ENCODE data around the gene C5.
"Not testable (repeated sequence)": the region's sequence is repeated elsewhere in the genome, so short reads cannot be mapped to it uniquely, and the experiment has no call there.

C5 gene

GRCh38 chr9:121050128-121050988, at the start of gene C5:
C5 (minus strand) TSS chr9:121050275; CDS start chr9:121050246, 29 bp downstream.
- Histone ChIP-seq H3K4me1 (ENCODE audit: control insufficient read depth in 5 of 5, insufficient read depth in 5 of 5, low read length in 5 of 5) (no peaks in the 10 kb centered on the region), H3K9ac (ENCODE audit: low read length in 5 of 5) (no peak within 1 kb of the TSS), H3K9me3 (ENCODE audit: control insufficient read depth in 5 of 5, low read length in 5 of 5) (no peaks in the 10 kb centered on the region), H3K27me3 (ENCODE audit: control insufficient read depth in 5 of 5, insufficient read depth in 4 of 5, low read length in 5 of 5) (no peaks in the 10 kb centered on the region), H3K4me3 (ENCODE audit: low read depth in 1 of 5, low read length in 5 of 5) (no peak within 1 kb of the TSS), H3K36me3 (ENCODE audit: control insufficient read depth in 5 of 5, insufficient read depth in 5 of 5, low read length in 5 of 5) (no peaks in the 10 kb centered on the region), H3K27ac (ENCODE audit: low read depth, low read length) (no peak within 1 kb of the TSS)

- Histone ChIP-seq H3K27me3 (ENCODE audit: control insufficient read depth in 5 of 5, insufficient read depth in 4 of 5, low read length in 5 of 5) (no peaks in the 10 kb centered on the region), H3K4me3 (ENCODE audit: low read depth in 1 of 5, low read length in 5 of 5) (no peak overlapping the region), H3K9ac (ENCODE audit: low read length in 5 of 5) (no peak overlapping the region), H3K9me3 (ENCODE audit: control insufficient read depth in 5 of 5, low read length in 5 of 5) (no peaks in the 10 kb centered on the region), H3K4me1 (ENCODE audit: control insufficient read depth in 5 of 5, insufficient read depth in 5 of 5, low read length in 5 of 5) (no peaks in the 10 kb centered on the region), H3K27ac (ENCODE audit: low read depth, low read length) (no peak overlapping the region), H3K36me3 (ENCODE audit: control insufficient read depth in 5 of 5, insufficient read depth in 5 of 5, low read length in 5 of 5) (peaks cover 0 to 9% (median 5%) of the 10 kb centered on the region in 5 donors)
These were observed 48.6 kb upstream of the C5 start for GRCh38 chr9:121098567-121099198.

DNA sequence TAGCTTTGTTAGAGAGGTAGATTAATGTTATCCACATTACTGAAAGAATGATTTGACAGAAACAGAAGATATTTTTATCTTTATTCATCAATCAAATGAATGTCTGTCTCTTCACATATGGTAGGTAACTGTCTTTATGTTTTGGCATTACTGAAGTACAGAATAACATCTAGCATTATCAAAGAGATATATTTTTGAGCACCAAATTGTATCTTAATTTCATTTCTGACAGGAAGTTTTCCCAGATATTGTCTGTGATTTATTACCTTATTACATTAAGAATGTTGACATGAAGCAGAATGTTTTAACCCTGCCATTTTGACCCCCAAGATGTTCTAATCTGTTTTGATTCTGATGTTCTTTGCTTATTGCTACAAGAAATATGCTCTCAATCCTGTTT, 45.0 kb upstream of the C5 start:
- no peaks in the 10 kb centered on the region for H3K9me3 ChIP-seq (ENCODE audit: control insufficient read depth in 5 of 5, low read length in 5 of 5)

DNA sequence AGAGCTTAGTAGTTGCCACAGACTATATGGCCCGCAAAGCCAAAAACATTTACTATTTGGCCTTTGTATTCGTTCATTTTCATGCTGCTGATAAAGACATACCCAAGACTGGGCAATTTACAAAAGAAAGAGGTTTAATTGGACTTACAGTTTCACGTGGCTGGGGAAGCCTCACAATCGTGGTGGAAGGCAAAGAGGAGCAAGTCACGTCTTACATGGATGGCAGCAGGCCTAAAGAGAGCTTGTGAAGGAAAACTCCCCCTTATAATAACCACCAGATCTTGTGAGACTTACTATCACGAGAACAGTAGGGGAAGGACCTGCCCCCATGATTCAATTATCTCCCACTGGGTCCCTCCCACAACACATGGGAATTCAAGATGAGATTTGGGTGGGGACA, 40.7 kb upstream of the C5 start:
- not testable (repeated sequence) for H3K27ac ChIP-seq (ENCODE audit: low read depth, low read length); H3K9ac ChIP-seq (ENCODE audit: low read length in 5 of 5); H3K27me3 ChIP-seq (ENCODE audit: control insufficient read depth in 5 of 5, insufficient read depth in 4 of 5, low read length in 5 of 5); H3K4me3 ChIP-seq (ENCODE audit: low read depth in 1 of 5, low read length in 5 of 5); H3K9me3 ChIP-seq (ENCODE audit: control insufficient read depth in 5 of 5, low read length in 5 of 5); H3K36me3 ChIP-seq (ENCODE audit: control insufficient read depth in 5 of 5, insufficient read depth in 5 of 5, low read length in 5 of 5); H3K4me1 ChIP-seq (ENCODE audit: control insufficient read depth in 5 of 5, insufficient read depth in 5 of 5, low read length in 5 of 5)

More for the DNA sequence above, 45.0 kb upstream of the C5 start:
- H3K36me3 ChIP-seq (ENCODE audit: control insufficient read depth in 5 of 5, insufficient read depth in 5 of 5, low read length in 5 of 5) = peaks cover 0 to 12% (median 7%) of the 10 kb centered on the region in 5 donors
- no peak overlapping the region for H3K27ac ChIP-seq (ENCODE audit: low read depth, low read length)
- no peak overlapping the region for H3K9ac ChIP-seq (ENCODE audit: low read length in 5 of 5)
- H3K4me3 ChIP-seq (ENCODE audit: low read depth in 1 of 5, low read length in 5 of 5) = no peak overlapping the region
- H3K27me3 ChIP-seq (ENCODE audit: control insufficient read depth in 5 of 5, insufficient read depth in 4 of 5, low read length in 5 of 5) = no peaks in the 10 kb centered on the region
- no peaks in the 10 kb centered on the region for H3K4me1 ChIP-seq (ENCODE audit: control insufficient read depth in 5 of 5, insufficient read depth in 5 of 5, low read length in 5 of 5)

GRCh38 chr9:121088576-121088975, 38.5 kb upstream of the C5 start:
- Histone ChIP-seq H3K27me3 (ENCODE audit: control insufficient read depth in 5 of 5, insufficient read depth in 4 of 5, low read length in 5 of 5) (no peaks in the 10 kb centered on the region), H3K9ac (ENCODE audit: low read length in 5 of 5) (no peak overlapping the region), H3K27ac (ENCODE audit: low read depth, low read length) (no peak overlapping the region), H3K36me3 (ENCODE audit: control insufficient read depth in 5 of 5, insufficient read depth in 5 of 5, low read length in 5 of 5) (peaks cover 0 to 5% (median 2%) of the 10 kb centered on the region in 5 donors), H3K9me3 (ENCODE audit: control insufficient read depth in 5 of 5, low read length in 5 of 5) (no peaks in the 10 kb centered on the region), H3K4me1 (ENCODE audit: control insufficient read depth in 5 of 5, insufficient read depth in 5 of 5, low read length in 5 of 5) (peaks cover 0 to 5% (median 4%) of the 10 kb centered on the region in 5 donors), H3K4me3 (ENCODE audit: low read depth in 1 of 5, low read length in 5 of 5) (no peak overlapping the region)

DNA sequence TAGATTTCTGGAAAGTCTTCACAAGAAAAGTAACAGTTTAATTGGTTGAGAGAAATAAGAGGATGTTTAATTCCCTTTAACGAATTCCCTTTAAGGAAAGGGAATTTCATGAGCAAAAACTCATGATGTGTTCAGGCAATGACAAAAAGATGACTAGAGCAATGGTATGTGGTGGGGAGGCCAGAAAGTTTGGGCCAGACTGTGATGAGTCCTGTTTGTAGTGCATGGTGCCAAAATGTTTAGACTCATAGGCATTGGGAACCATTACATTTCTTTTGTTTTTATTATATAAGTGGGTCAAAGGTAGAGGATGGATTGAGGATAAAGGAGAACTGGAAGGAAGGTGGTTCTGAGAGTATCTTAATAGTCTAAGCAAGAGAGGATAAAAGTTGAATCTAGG, 35.6 kb upstream of the C5 start:
- H3K9ac ChIP-seq (ENCODE audit: low read length in 5 of 5) = no peak overlapping the region
- peaks cover 0 to 5% (median 4%) of the 10 kb centered on the region in 5 donors for H3K4me1 ChIP-seq (ENCODE audit: control insufficient read depth in 5 of 5, insufficient read depth in 5 of 5, low read length in 5 of 5)
- H3K9me3 ChIP-seq (ENCODE audit: control insufficient read depth in 5 of 5, low read length in 5 of 5) = no peaks in the 10 kb centered on the region
- no peak overlapping the region for H3K27ac ChIP-seq (ENCODE audit: low read depth, low read length)
- H3K27me3 ChIP-seq (ENCODE audit: control insufficient read depth in 5 of 5, insufficient read depth in 4 of 5, low read length in 5 of 5) = no peaks in the 10 kb centered on the region
- H3K4me3 ChIP-seq (ENCODE audit: low read depth in 1 of 5, low read length in 5 of 5) = no peak overlapping the region
- peaks cover 8 to 24% (median 16%) of the 10 kb centered on the region in 5 donors for H3K36me3 ChIP-seq (ENCODE audit: control insufficient read depth in 5 of 5, insufficient read depth in 5 of 5, low read length in 5 of 5)

- H3K9me3 ChIP-seq (ENCODE audit: control insufficient read depth in 5 of 5, low read length in 5 of 5) = no peaks in the 10 kb centered on the region
- H3K4me3 ChIP-seq (ENCODE audit: low read depth in 1 of 5, low read length in 5 of 5) = no peak overlapping the region
- peaks cover 8 to 25% (median 16%) of the 10 kb centered on the region in 5 donors for H3K36me3 ChIP-seq (ENCODE audit: control insufficient read depth in 5 of 5, insufficient read depth in 5 of 5, low read length in 5 of 5)
- no peaks in the 10 kb centered on the region for H3K27me3 ChIP-seq (ENCODE audit: control insufficient read depth in 5 of 5, insufficient read depth in 4 of 5, low read length in 5 of 5)
- H3K4me1 ChIP-seq (ENCODE audit: control insufficient read depth in 5 of 5, insufficient read depth in 5 of 5, low read length in 5 of 5) = no peaks in the 10 kb centered on the region
- no peak overlapping the region for H3K27ac ChIP-seq (ENCODE audit: low read depth, low read length)
- H3K9ac ChIP-seq (ENCODE audit: low read length in 5 of 5) = no peak overlapping the region
These were observed 32.0 kb upstream of the C5 start for GRCh38 chr9:121082075-121082474.

GRCh38 chr9:121075251-121076036, 25.4 kb upstream of the C5 start:
- H3K4me3 ChIP-seq (ENCODE audit: low read depth in 1 of 5, low read length in 5 of 5) = peak overlapping the region; percentile 72 to 94 (median 87)
- H3K9ac ChIP-seq (ENCODE audit: low read length in 5 of 5) = peak overlapping the region in 4 of 5 donors; percentile 56 to 83 (median 64)
- peaks cover 0 to 38% (median 29%) of the 10 kb centered on the region in 5 donors for H3K4me1 ChIP-seq (ENCODE audit: control insufficient read depth in 5 of 5, insufficient read depth in 5 of 5, low read length in 5 of 5)
- H3K27ac ChIP-seq (ENCODE audit: low read depth, low read length) = peak overlapping the region; percentile 70
- H3K9me3 ChIP-seq (ENCODE audit: control insufficient read depth in 5 of 5, low read length in 5 of 5) = no peaks in the 10 kb centered on the region
- H3K27me3 ChIP-seq (ENCODE audit: control insufficient read depth in 5 of 5, insufficient read depth in 4 of 5, low read length in 5 of 5) = no peaks in the 10 kb centered on the region
- peaks cover 0 to 3% (median 2%) of the 10 kb centered on the region in 5 donors for H3K36me3 ChIP-seq (ENCODE audit: control insufficient read depth in 5 of 5, insufficient read depth in 5 of 5, low read length in 5 of 5)

DNA sequence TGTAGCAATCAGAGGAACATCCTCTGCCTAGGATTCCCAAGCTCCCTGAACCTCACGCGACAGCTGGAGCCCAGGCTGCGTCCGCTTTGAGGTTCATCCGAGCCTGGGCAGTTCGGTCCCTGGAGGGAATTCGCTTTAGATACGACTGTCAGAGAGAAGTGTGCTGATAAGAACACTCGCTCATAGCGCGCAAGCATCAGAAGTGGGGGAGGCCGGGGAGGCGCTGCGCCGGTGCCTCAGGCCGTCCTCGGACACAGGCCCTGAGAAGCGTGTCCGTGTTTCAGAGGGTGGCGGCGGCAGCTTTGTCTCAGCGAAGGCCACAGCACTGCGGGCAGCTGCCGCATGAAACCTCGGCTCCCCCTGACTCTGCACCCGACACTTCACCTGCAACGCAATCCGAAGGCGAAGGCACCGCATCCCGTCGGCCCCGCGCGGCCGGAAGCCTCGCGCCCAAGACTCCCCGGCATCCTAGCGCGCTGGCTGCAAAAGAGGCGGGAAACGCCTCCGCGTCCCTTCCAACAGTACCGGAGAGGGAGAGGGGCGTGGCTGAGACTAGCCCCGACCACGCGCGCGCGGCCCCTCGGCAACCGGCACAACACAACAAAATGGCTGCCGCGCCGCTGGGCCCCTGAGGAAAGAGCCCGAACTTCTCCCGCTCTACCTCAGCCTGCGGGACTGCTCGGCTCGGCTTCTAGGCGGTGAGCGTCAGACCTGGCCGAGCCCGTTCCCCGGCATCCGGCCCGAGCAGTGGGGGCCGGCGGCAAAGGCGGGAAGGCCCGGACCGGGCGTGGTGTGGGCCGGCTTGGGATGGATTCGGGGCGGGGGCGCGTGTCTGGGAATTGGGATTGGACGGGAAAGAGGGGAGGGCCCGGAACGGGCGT, 24.5 kb upstream of the C5 start, which contains the start of gene CNTRL:
Gene CNTRL (plus strand): TSS at position 586 of the 881 bp plus-strand sequence. CDS start 13,372 bp downstream, outside the sequence.
- Histone ChIP-seq H3K27me3 (ENCODE audit: control insufficient read depth in 5 of 5, insufficient read depth in 4 of 5, low read length in 5 of 5) (no peaks in the 10 kb centered on the region), H3K9me3 (ENCODE audit: control insufficient read depth in 5 of 5, low read length in 5 of 5) (no peaks in the 10 kb centered on the region), H3K36me3 (ENCODE audit: control insufficient read depth in 5 of 5, insufficient read depth in 5 of 5, low read length in 5 of 5) (no peaks in the 10 kb centered on the region), H3K27ac (ENCODE audit: low read depth, low read length) (peak within 1 kb of the TSS; percentile 70), H3K9ac (ENCODE audit: low read length in 5 of 5) (peak within 1 kb of the TSS in 4 of 5 donors; percentile 56 to 83 (median 68)), H3K4me3 (ENCODE audit: low read depth in 1 of 5, low read length in 5 of 5) (peak within 1 kb of the TSS; percentile 72 to 94 (median 87)), H3K4me1 (ENCODE audit: control insufficient read depth in 5 of 5, insufficient read depth in 5 of 5, low read length in 5 of 5) (peaks cover 0 to 38% (median 29%) of the 10 kb centered on the region in 5 donors)

All from subcutaneous abdominal adipose tissue (tissue), 5 donors.